DOHH2 (cell line): ENCODE measurements around the gene NAA38.

Experiments used
- H3F3A ChIP-seq: fragments of 200-600 bp; sonication (generic), shearing (Covaris generic); 2 replicates; pipeline ENCODE4 v1.6.0; 2016; ENCODE audit warnings: antibody characterized with exemption, mild to moderate bottlenecking; ENCODE audit not compliant: control insufficient read depth, insufficient read depth
- H3K27ac ChIP-seq: fragments of 200-600 bp; sonication (generic); 2 replicates; pipeline ENCODE4 v1.5.1; 2014; ENCODE audit warnings: low read depth, mild to moderate bottlenecking, low read length, moderate library complexity
- H3K27me3 ChIP-seq: fragments of 200-600 bp; sonication (generic); 2 replicates; pipeline ENCODE4 v1.6.1; 2014; ENCODE audit warnings: mild to moderate bottlenecking, low read length, mixed read lengths; ENCODE audit not compliant: control insufficient read depth
- H3K36me3 ChIP-seq: fragments of 200-600 bp; sonication (generic); 2 replicates; pipeline ENCODE4 v1.6.1; 2014; ENCODE audit warnings: mild to moderate bottlenecking, low read length, moderate library complexity, mixed read lengths; ENCODE audit not compliant: control insufficient read depth
- H3K4me1 ChIP-seq: fragments of 200-600 bp; sonication (generic); 2 replicates; pipeline ENCODE4 v1.6.1; 2014; ENCODE audit warnings: mild to moderate bottlenecking, low read length, mixed read lengths; ENCODE audit not compliant: control insufficient read depth
- H3K4me2 ChIP-seq: fragments of 200-600 bp; sonication (generic); 2 replicates; pipeline ENCODE4 v1.6.0; 2014; ENCODE audit warnings: mild to moderate bottlenecking, low read length, moderate library complexity
- H3K4me3 ChIP-seq: fragments of 200-600 bp; sonication (generic); 2 replicates; pipeline ENCODE4 v1.5.1; 2014; ENCODE audit warnings: mild to moderate bottlenecking, low read length, mixed read lengths
- H3K79me2 ChIP-seq: fragments of 200-600 bp; sonication (generic); 2 replicates; pipeline ENCODE4 v1.6.1; 2014; ENCODE audit warnings: mild to moderate bottlenecking, low read length, mixed read lengths; ENCODE audit not compliant: control insufficient read depth
- H3K9me2 ChIP-seq: fragments of 200-600 bp; sonication (generic); replicated peaks from 2 replicates; pipeline ENCODE4 v1.6.1; 2014; ENCODE audit warnings: mild to moderate bottlenecking, low read length, mixed read lengths; ENCODE audit not compliant: control insufficient read depth
- H3K9me3 ChIP-seq: fragments of 200-600 bp; sonication (generic); 2 replicates; pipeline ENCODE4 v1.6.1; 2014; ENCODE audit warnings: antibody characterized with exemption, low read length, mixed read lengths; ENCODE audit not compliant: control insufficient read depth, insufficient read depth
- H4K20me1 ChIP-seq: fragments of 200-600 bp; sonication (generic); 2 replicates; pipeline ENCODE4 v1.6.0; 2014; ENCODE audit warnings: low read depth, mild to moderate bottlenecking, antibody characterized with exemption, low read length, moderate library complexity; ENCODE audit not compliant: control insufficient read depth, insufficient read depth
- CTCF ChIP-seq: fragments of 200-600 bp; sonication (generic); IDR thresholded peaks from one replicate; pipeline ENCODE4 v1.5.1; 2014; ENCODE audit warnings: antibody characterized with exemption, mild to moderate bottlenecking, low read depth, low read length; ENCODE audit not compliant: poor library complexity, severe bottlenecking
- EZH2phosphoT487 ChIP-seq: fragments of 200-600 bp; sonication (generic); IDR thresholded peaks from 2 replicates; pipeline ENCODE4 v1.6.1; 2017; ENCODE audit warnings: borderline replicate concordance, mild to moderate bottlenecking, antibody characterized with exemption, low read length, moderate library complexity, mixed read lengths

NAA38 gene

GRCh38 chr17:7846063-7846735 lies 11.2 kb downstream of the NAA38 start:
- H3K9me3 ChIP-seq, result no peaks in the 10 kb centered on the region
- H3K27me3 ChIP-seq, result no peaks in the 10 kb centered on the region
- TF ChIP-seq EZH2phosphoT487, result no peak
- no peak for TF ChIP-seq CTCF
- H3F3A ChIP-seq, result peaks cover 30% of the 10 kb centered on the region
- no peak overlapping the region for H3K4me2 ChIP-seq
- H4K20me1 ChIP-seq, result peaks cover 8% of the 10 kb centered on the region; the same call in 1 of the 2 replicates
- no peaks in the 10 kb centered on the region for H3K9me2 ChIP-seq
- no peak overlapping the region for H3K4me3 ChIP-seq
- H3K4me1 ChIP-seq, result peaks cover 23% of the 10 kb centered on the region
- H3K27ac ChIP-seq, result no peak overlapping the region
- peaks cover 78% of the 10 kb centered on the region for H3K36me3 ChIP-seq
- H3K79me2 ChIP-seq, result peaks cover 53% of the 10 kb centered on the region

GRCh38 chr17:7845359-7846062 lies 11.8 kb downstream of the NAA38 start:
- H3K4me1 ChIP-seq, result peaks cover 23% of the 10 kb centered on the region
- H3K79me2 ChIP-seq, result peaks cover 56% of the 10 kb centered on the region
- H3K27ac ChIP-seq, result no peak overlapping the region
- no peaks in the 10 kb centered on the region for H3K9me3 ChIP-seq
- peak overlapping the region; percentile 87 for H3K4me3 ChIP-seq
- H3F3A ChIP-seq, result peaks cover 30% of the 10 kb centered on the region
- peaks cover 78% of the 10 kb centered on the region for H3K36me3 ChIP-seq
- peak overlapping the region; percentile 93 for H3K4me2 ChIP-seq
- no peaks in the 10 kb centered on the region for H3K9me2 ChIP-seq
- H3K27me3 ChIP-seq, result no peaks in the 10 kb centered on the region
- H4K20me1 ChIP-seq, result peaks cover 8% of the 10 kb centered on the region; the same call in 1 of the 2 replicates
- TF ChIP-seq EZH2phosphoT487 (no peak), CTCF (no peak)

- Histone ChIP-seq H3K79me2 (peaks cover 66% of the 10 kb centered on the region), H4K20me1 (peaks cover 8% of the 10 kb centered on the region; the same call in 1 of the 2 replicates), H3K9me2 (no peaks in the 10 kb centered on the region), H3K4me2 (peak overlapping the region; percentile 93), H3K4me1 (peaks cover 28% of the 10 kb centered on the region), H3K36me3 (peaks cover 78% of the 10 kb centered on the region), H3K4me3 (peak overlapping the region; percentile 87), H3K9me3 (no peaks in the 10 kb centered on the region), H3K27me3 (no peaks in the 10 kb centered on the region), H3F3A (peaks cover 26% of the 10 kb centered on the region), H3K27ac (peak overlapping the region; percentile 96)
- TF ChIP-seq CTCF, result no peak
- no peak for TF ChIP-seq EZH2phosphoT487
Observed at GRCh38 chr17:7844292-7845154, 12.8 kb downstream of the NAA38 start.
